ENCODE results near the gene PBX2.

PBX2 gene

GRCh38 chr6:32175322-32175710 lies 14.7 kb downstream of the PBX2 start:
- DNase-seq (ENCODE audit: low spot score) = no peak
- FAIRE-seq = no peak

GRCh38 chr6:32174416-32174815 lies 15.6 kb downstream of the PBX2 start:
- DNase-seq (ENCODE audit: low spot score) (no peak), FAIRE-seq (no peak)

- FAIRE-seq = no peak
Observed at GRCh38 chr6:32173051-32173727, 16.8 kb downstream of the PBX2 start.

GRCh38 chr6:32171234-32171633 lies 18.8 kb downstream of the PBX2 start:
- no peak for FAIRE-seq

More at GRCh38 chr6:32173051-32173727, 16.8 kb downstream of the PBX2 start:
- no peak for DNase-seq (ENCODE audit: low spot score)

GRCh38 chr6:32170294-32170693 lies 19.7 kb downstream of the PBX2 start:
- FAIRE-seq (no peak), DNase-seq (ENCODE audit: low spot score) (peak; percentile 4)

More at GRCh38 chr6:32171234-32171633, 18.8 kb downstream of the PBX2 start:
- DNase-seq (ENCODE audit: low spot score) = no peak

GRCh38 chr6:32168807-32169591 lies 21.0 kb downstream of the PBX2 start:
- FAIRE-seq (no peak), DNase-seq (ENCODE audit: low spot score) (no peak)

- no peak for FAIRE-seq
- DNase-seq (ENCODE audit: low spot score) = no peak
Observed at GRCh38 chr6:32168350-32168749, 21.7 kb downstream of the PBX2 start.

- no peak for DNase-seq (ENCODE audit: low spot score)
- FAIRE-seq = no peak
Observed at GRCh38 chr6:32167761-32168262, 22.2 kb downstream of the PBX2 start.

GRCh38 chr6:32167154-32167760 lies 22.7 kb downstream of the PBX2 start:
- DNase-seq (ENCODE audit: low spot score) (no peak), FAIRE-seq (no peak)

GRCh38 chr6:32166411-32167061 lies 23.5 kb downstream of the PBX2 start:
- FAIRE-seq = no peak

GRCh38 chr6:32164295-32164694 lies 25.7 kb downstream of the PBX2 start, which contains the start of gene EGFL8:
Gene EGFL8 (plus strand): TSS chr6:32164595. CDS start chr6:32166166, 1,571 bp downstream.
- no peak for DNase-seq (ENCODE audit: low spot score)
- no peak for FAIRE-seq

More at GRCh38 chr6:32166411-32167061, 23.5 kb downstream of the PBX2 start:
- DNase-seq (ENCODE audit: low spot score) = no peak

GRCh38 chr6:32163559-32164258 lies 26.3 kb downstream of the PBX2 start:
- FAIRE-seq (no peak), DNase-seq (ENCODE audit: low spot score) (no peak)

- no peak for FAIRE-seq
- DNase-seq (ENCODE audit: low spot score) = no peak
Observed at GRCh38 chr6:32158052-32158451, 31.9 kb downstream of the PBX2 start.

GRCh38 chr6:32156891-32157290 lies 33.1 kb downstream of the PBX2 start:
- FAIRE-seq (no peak), DNase-seq (ENCODE audit: low spot score) (no peak)

GRCh38 chr6:32154514-32155161 lies 35.4 kb downstream of the PBX2 start:
- FAIRE-seq = no peak
- DNase-seq (ENCODE audit: low spot score) = peak; percentile 25

GRCh38 chr6:32153564-32154513 lies 36.2 kb downstream of the PBX2 start, which contains the start of gene PPT2:
Gene PPT2 (plus strand): TSS chr6:32154141. CDS start chr6:32154595, 454 bp downstream.
- FAIRE-seq (no peak), DNase-seq (ENCODE audit: low spot score) (peak; percentile 67)

- FAIRE-seq = no peak
- DNase-seq (ENCODE audit: low spot score) = no peak
Observed at GRCh38 chr6:32152769-32153563, 37.0 kb downstream of the PBX2 start.
